GM10248 (cell line): Measurements from ENCODE around the gene ABCC10.

Experiments used
- CTCF ChIA-PET: fragments of 300-600 bp; sonication (Branson Sonifier 250); formaldehyde crosslinking; extraction: SDS; loops from one replicate; lab custom pipeline; 2021; ENCODE audit warnings: antibody characterized with exemption; lab: Yijun Ruan, JAX
- POLR2A ChIA-PET: fragments of 350-650 bp; sonication (Branson Sonifier 250); formaldehyde crosslinking; extraction: SDS; loops from one replicate; lab custom pipeline; 2020; ENCODE audit warnings: antibody characterized with exemption; lab: Yijun Ruan, JAX
- DNase-seq: peaks from one replicate; pipeline ENCODE4 v3.0.0; 2012; ENCODE audit errors: extremely low spot score
- TF ChIP-seq, protein P1 (sequence below): IDR thresholded peaks from 2 replicates; pipeline ENCODE4 v1.5.1; 2012; ENCODE audit warnings: mild to moderate bottlenecking, low read depth; ENCODE audit errors: extremely low read depth, missing control alignments, control extremely low read depth

The ABCC10 gene

DNA sequence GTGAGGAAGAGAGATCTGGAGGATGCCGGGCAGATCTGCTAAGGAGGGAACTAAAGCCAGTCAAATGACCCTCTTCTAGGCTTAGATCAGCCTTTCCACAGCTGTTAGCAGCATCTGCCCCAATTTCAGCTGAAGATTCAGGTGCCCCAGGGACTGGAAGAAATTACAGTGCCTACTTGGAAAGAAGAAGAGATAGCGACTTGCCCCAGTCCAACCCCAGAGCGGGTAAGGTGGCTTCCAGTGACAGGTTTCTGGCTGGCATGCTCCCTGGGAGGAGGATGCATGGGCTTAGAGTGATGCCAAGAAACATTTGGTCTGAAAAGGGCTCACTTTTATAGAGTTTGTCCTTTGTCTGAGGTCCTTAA lies 50.6 kb downstream of the ABCC10 start:
- TF ChIP-seq, protein P1, sequence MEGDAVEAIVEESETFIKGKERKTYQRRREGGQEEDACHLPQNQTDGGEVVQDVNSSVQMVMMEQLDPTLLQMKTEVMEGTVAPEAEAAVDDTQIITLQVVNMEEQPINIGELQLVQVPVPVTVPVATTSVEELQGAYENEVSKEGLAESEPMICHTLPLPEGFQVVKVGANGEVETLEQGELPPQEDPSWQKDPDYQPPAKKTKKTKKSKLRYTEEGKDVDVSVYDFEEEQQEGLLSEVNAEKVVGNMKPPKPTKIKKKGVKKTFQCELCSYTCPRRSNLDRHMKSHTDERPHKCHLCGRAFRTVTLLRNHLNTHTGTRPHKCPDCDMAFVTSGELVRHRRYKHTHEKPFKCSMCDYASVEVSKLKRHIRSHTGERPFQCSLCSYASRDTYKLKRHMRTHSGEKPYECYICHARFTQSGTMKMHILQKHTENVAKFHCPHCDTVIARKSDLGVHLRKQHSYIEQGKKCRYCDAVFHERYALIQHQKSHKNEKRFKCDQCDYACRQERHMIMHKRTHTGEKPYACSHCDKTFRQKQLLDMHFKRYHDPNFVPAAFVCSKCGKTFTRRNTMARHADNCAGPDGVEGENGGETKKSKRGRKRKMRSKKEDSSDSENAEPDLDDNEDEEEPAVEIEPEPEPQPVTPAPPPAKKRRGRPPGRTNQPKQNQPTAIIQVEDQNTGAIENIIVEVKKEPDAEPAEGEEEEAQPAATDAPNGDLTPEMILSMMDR, result no peak
- ChIA-PET CTCF (interaction anchor here (1.0 to 4.0 kb wide), 6 partner anchors 12 to 29 kb away, joined by 3 to 21 read pairs (median 4); no protein-coding TSS in a partner anchor), POLR2A (interaction anchor here (0.6 to 1.0 kb wide), 3 partner anchors 18 to 164 kb away, joined by 3 to 6 read pairs (median 3); no protein-coding TSS in a partner anchor)
- DNase-seq, result no peak

DNA sequence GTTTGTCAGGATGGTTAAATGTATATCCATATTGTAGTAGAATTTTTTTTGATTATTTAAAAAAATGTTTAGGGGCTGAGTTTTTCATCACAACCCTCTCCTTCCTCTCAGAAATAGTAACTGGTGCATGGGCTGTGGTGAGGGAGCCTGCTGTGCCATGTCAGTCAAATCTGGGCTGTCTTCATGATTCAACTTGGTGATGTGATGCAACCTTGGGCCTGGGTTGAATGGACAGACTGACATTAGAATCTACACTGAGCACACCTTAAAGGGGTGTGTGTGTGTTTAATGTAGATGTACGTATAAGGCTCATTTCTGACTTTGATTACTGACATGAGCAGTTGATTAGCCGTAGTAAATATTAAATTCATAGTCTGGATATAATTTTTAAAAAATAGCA lies 53.7 kb downstream of the ABCC10 start:
- DNase-seq, result no peak
- TF ChIP-seq, protein P1, result no peak
- ChIA-PET CTCF (interaction anchor here (0.9 to 3.6 kb wide), 4 partner anchors 8 to 26 kb away, joined by 3 to 13 read pairs (median 10); no protein-coding TSS in a partner anchor), POLR2A (no interaction called here)

DNA sequence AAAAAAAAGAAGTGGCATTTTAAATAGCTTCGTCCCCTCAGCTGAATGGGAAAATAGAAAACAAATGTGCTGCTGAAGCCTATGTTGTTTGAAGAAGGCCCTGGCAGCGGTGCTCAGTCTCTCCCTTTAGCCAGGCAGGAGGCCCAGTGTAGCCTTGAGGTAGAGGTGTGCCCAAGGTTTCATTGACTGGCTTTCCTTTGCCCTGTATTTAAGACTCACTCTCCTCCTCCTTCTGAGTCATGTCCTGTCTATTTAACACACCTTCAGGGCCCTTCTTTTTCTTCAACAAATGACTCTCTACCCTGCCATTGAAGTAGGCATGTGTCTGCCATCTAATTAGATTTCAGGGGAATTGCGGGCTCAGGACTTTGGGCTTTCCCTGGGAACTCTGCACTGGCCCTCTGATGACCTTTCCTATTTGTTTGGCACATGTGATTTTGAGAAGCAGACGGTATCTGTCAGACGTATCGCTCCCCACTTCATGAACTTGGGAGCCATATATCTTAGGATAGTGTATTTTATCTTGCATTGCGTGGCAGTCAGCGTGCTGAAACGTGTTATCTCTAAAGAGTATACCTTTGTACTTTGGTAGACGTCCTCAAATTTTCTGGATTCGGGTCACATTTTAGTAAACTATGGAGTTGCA lies 54.4 kb downstream of the ABCC10 start:
- ChIA-PET POLR2A (no interaction called here), CTCF (interaction anchor here (0.9 to 6.4 kb wide), 4 partner anchors 8 to 23 kb away, joined by 3 to 42 read pairs (median 12); no protein-coding TSS in a partner anchor)

DNA sequence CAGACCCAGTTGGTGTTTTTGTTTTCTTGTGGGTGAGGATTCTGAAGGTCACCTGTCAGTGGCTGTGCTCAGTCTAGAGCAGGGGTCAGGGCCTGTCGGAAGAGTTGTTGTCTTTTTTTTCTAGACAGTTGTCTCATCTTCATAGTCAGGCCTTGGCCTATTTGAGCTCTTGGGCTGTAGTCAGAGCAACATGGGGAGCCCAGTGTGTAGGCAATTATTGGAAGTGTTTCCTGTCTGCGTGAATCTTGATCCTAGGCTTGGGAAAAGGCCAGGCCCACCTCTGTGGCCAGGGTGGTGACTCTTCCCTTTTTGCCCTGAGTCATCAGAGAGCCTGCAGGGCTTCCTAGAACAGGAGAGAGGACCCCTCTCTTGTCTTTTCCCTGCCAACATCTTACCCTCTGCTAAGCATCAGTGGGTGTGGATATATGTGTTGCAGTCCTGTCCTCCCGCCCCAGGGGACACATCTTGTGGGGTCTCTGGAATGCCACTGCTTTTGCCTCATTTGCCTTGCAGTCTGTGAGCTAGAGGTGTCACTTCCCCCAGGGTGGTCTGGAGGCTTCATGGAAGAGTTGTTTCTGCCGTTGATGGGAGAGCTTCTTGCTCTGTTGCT lies 61.4 kb downstream of the ABCC10 start:
- ChIA-PET CTCF (interaction anchor here (1.0 to 11.7 kb wide), 5 partner anchors 9 to 62 kb away, joined by 3 to 125 read pairs (median 7); partner anchors contain the start of genes ABCC10 and TJAP1), POLR2A (no interaction called here)
- TF ChIP-seq, protein P1, result no peak
- no peak for DNase-seq

More for the DNA sequence above, 54.4 kb downstream of the ABCC10 start:
- no peak for DNase-seq
- TF ChIP-seq, protein P1, result no peak

DNA sequence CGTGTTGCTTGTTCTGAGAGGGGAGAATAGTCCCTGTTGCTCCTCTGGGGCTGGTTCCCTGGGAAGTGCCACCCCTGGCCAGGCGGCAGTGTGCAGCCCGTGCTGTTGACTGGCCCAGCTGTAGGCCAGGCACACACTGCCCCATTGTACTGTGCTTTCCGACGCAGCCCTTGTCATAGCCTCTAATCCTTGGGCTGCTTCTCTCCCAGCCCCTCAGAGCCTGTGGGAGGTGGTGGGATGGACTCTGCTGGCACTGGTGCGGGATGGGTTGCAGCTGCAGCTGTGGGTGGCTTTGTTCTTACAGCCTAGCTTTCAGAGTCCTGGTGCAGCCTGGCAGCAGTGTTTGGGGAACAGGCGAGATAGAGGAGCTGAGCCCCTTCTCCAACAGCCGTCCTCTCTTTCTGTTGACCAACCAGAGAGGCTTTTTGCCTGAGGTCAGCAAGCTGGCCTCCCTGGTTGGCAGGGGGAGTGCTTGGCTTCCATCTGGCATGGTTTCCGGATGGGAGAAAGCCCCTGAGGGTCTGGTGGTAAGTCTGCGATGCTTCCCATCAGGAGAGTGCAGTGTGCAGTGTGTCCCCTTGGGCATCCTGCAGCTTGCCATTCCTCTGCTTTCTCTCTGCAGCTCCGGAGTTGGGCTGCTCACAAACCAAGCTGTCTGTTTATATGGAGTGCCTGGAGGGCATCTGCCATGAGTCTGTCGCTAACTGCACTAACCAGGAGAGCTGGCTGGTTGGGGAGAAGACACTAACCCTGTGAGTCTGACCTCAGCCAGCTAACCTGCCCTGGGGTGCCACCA lies 62.1 kb downstream of the ABCC10 start:
- CTCF ChIA-PET, result interaction anchor here (0.7 to 11.7 kb wide), 7 partner anchors 8 to 62 kb away, joined by 3 to 125 read pairs (median 3); partner anchors contain the start of genes ABCC10, LRRC73 and TJAP1
- TF ChIP-seq, protein P1, result no peak
- POLR2A ChIA-PET, result no interaction called here
- no peak for DNase-seq

DNA sequence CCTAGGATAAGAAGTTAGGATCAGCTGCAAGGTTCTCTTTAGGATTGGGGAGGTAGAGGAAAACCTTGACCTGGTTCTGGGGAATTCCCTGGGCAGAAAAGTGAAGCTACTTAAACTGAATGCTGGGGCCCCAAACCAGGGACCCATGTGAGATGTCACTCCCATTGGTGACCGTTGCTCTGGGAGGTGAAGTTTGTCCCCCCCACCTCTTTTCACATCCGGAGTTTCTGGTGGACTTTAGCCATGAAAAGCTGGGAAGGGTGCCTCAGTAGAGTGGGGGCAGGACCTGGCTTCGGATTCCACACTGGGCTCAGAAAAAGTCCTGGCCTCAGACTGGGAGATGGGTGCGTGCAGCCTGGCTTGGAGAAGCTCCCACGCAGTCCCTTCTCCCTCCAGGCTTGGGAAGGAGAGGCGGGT lies 63.2 kb downstream of the ABCC10 start:
- TF ChIP-seq, protein P1, result no peak
- no peak for DNase-seq
- CTCF ChIA-PET, result interaction anchor here (1.2 to 11.7 kb wide), 4 partner anchors 11 to 37 kb away, joined by 4 to 125 read pairs (median 10); partner anchors contain the start of gene LRRC73
- POLR2A ChIA-PET, result no interaction called here
